Neural cell (in vitro differentiated cells): ENCODE measurements around the gene RTN4R.

Experiments
- CTCF ChIP-seq: fragments of 450-650 bp; IDR thresholded peaks from 2 replicates; pipeline ENCODE4 v1.5.1; 2014; ENCODE audit warnings: antibody characterized with exemption, mild to moderate bottlenecking, moderate library complexity; ENCODE audit not compliant: poor library complexity, severe bottlenecking
- EZH2 ChIP-seq: fragments of 200-600, 300-800 bp; shearing (Covaris generic), sonication (generic); IDR thresholded peaks from 2 replicates; pipeline ENCODE4 v1.6.1; 2014; ENCODE audit warnings: antibody characterized with exemption, low read length, borderline replicate concordance, mild to moderate bottlenecking; ENCODE audit not compliant: insufficient read depth, poor library complexity, severe bottlenecking
- MXI1 ChIP-seq: fragments of 450-650 bp; conservative IDR thresholded peaks from 2 replicates; pipeline ENCODE4 v1.6.1; 2014; ENCODE audit warnings: antibody characterized with exemption, mild to moderate bottlenecking; ENCODE audit not compliant: poor library complexity, severe bottlenecking
- POLR2AphosphoS5 ChIP-seq: IDR thresholded peaks from 2 replicates; pipeline ENCODE4 v1.6.1; 2012
- SMC3 ChIP-seq: fragments of 450-650 bp; conservative IDR thresholded peaks from 2 replicates; pipeline ENCODE4 v1.6.1; 2014; ENCODE audit warnings: antibody characterized with exemption, mild to moderate bottlenecking, moderate library complexity; ENCODE audit not compliant: poor library complexity

- TF ChIP-seq CTCF (no peak), SMC3 (no peak), EZH2 (no peak), POLR2AphosphoS5 (no peak), MXI1 (no peak)
Observed at GRCh38 chr22:20261848-20262581, 6.1 kb downstream of the RTN4R start.
